Activated CD4-positive, alpha-beta T cell treated with anti-CD3 and anti-CD28 coated beads, Interleukin-2, amount 50 U/mL, for 16 hours (primary cell): Measurements from ENCODE around the gene MAGEA11.
"Not testable (repeated sequence)": the region's sequence is repeated elsewhere in the genome, so short reads cannot be mapped to it uniquely, and the experiment has no call there.

Experiments used
- DNase-seq: peaks from one replicate; pipeline ENCODE4 v3.0.0-alpha.2; 2020

The MAGEA11 gene

GRCh38 chrX:149718757-149719156, 6.9 kb downstream of the MAGEA11 start:
- no peak for DNase-seq

GRCh38 chrX:149720021-149720689, 8.3 kb downstream of the MAGEA11 start:
- no peak for DNase-seq

GRCh38 chrX:149721241-149721640, 9.4 kb downstream of the MAGEA11 start:
- DNase-seq: not testable (repeated sequence)

- DNase-seq: no peak
Measured at GRCh38 chrX:149721778-149722177, 9.9 kb downstream of the MAGEA11 start.

GRCh38 chrX:149723583-149724118, 11.8 kb downstream of the MAGEA11 start:
- DNase-seq: not testable (repeated sequence)

- DNase-seq: not testable (repeated sequence)
Measured at GRCh38 chrX:149727308-149727707, 15.4 kb downstream of the MAGEA11 start.

GRCh38 chrX:149742269-149742668, 30.4 kb downstream of the MAGEA11 start:
- not testable (repeated sequence) for DNase-seq

- not testable (repeated sequence) for DNase-seq
Measured at GRCh38 chrX:149746390-149747007, 34.6 kb downstream of the MAGEA11 start.

GRCh38 chrX:149757206-149758067, 45.6 kb downstream of the MAGEA11 start:
- no peak for DNase-seq

GRCh38 chrX:149758068-149758714, 46.3 kb downstream of the MAGEA11 start:
- no peak for DNase-seq

GRCh38 chrX:149758715-149759078, 46.8 kb downstream of the MAGEA11 start:
- not testable (repeated sequence) for DNase-seq

- no peak for DNase-seq
Measured at GRCh38 chrX:149759824-149760223, 48.0 kb downstream of the MAGEA11 start.

- DNase-seq: no peak
Measured at GRCh38 chrX:149760965-149761364, 49.1 kb downstream of the MAGEA11 start.

- not testable (repeated sequence) for DNase-seq
Measured at GRCh38 chrX:149761858-149762674, 50.2 kb downstream of the MAGEA11 start.

- DNase-seq: no peak
Measured at GRCh38 chrX:149762696-149763614, 51.1 kb downstream of the MAGEA11 start.
